Measurements from ENCODE around the gene TEX14.

Gene TEX14, protein sequence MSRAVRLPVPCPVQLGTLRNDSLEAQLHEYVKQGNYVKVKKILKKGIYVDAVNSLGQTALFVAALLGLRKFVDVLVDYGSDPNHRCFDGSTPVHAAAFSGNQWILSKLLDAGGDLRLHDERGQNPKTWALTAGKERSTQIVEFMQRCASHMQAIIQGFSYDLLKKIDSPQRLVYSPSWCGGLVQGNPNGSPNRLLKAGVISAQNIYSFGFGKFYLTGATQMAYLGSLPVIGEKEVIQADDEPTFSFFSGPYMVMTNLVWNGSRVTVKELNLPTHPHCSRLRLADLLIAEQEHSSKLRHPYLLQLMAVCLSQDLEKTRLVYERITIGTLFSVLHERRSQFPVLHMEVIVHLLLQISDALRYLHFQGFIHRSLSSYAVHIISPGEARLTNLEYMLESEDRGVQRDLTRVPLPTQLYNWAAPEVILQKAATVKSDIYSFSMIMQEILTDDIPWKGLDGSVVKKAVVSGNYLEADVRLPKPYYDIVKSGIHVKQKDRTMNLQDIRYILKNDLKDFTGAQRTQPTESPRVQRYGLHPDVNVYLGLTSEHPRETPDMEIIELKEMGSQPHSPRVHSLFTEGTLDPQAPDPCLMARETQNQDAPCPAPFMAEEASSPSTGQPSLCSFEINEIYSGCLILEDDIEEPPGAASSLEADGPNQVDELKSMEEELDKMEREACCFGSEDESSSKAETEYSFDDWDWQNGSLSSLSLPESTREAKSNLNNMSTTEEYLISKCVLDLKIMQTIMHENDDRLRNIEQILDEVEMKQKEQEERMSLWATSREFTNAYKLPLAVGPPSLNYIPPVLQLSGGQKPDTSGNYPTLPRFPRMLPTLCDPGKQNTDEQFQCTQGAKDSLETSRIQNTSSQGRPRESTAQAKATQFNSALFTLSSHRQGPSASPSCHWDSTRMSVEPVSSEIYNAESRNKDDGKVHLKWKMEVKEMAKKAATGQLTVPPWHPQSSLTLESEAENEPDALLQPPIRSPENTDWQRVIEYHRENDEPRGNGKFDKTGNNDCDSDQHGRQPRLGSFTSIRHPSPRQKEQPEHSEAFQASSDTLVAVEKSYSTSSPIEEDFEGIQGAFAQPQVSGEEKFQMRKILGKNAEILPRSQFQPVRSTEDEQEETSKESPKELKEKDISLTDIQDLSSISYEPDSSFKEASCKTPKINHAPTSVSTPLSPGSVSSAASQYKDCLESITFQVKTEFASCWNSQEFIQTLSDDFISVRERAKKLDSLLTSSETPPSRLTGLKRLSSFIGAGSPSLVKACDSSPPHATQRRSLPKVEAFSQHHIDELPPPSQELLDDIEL (N-terminal part only)

DNA sequence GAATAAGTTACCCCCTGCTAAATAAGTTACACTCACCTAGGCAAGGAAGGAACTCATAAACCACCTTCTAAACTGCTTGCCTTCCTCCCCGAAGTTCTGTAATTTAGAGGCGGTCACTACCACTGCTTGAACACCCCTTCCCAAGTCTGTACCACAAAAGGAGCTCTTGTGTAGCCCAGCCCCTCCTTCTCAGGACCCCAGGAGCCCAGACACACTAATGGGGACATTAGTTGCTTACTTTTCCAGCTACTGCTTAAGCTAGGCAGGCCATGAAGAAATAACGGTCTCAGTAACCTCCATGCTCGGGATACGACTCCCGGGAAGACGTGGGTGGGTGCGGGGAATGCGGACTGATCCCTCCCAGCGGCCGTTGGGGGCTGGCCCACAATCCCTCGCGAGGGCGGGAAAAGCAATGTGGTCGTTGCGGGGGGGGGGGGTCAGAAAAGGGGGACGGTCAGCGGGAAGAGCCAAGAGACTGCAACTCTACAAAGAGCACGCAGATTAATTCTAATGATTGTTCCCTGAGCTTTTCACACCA is at the start of gene TEX14:
Gene TEX14 (minus strand): TSS at position 345 of the 538 bp plus-strand sequence. CDS start 40,044 bp downstream, outside the sequence.
- no peak for DNase-seq

DNA sequence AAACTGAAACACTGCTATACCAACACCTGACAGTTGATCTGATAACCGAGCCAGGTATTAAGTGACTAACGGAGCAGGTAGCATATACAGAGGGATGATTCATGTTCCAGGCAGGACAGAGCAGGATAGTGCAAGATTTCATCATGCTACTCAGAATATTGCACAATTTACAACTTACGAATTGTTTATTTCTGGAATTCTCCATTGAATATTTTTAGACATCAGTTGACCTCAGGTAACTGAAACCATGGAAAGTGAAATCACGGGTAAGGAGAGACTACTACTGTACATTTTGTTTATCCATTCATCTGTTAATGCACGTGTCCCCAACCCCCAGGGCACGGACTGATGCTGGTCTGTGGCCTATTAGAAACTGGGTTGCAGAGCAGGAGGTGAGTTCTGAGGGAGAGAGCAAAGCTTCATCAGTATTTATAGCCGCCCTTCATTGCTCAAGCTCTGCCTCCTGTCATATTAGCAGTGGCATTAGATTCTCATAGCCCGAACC is 49.3 kb upstream of the TEX14 start:
- DNase-seq: no peak

- DNase-seq: no peak
These were observed 43.0 kb upstream of the TEX14 start for GRCh38 chr17:58734811-58735210.

DNA sequence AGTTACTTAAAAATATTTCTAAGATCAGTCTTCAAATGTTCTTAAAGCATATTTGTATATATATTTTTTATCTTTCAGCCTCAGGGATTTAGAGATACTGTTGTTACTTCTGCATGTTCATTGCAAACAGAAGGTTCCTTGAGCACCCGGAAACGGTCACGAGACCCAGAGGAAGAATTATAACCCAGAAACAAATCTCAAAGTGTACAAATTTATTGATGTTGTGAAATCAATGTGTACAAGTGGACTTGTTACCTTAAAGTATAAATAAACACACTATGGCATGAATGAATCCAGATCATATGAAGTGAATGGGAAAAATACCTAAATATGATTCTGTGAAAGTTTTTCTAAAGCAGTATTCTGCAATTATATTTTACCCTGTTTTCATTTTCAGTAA is 42.2 kb upstream of the TEX14 start:
- DNase-seq: no peak

- no peak for DNase-seq
These were observed 39.1 kb upstream of the TEX14 start for GRCh38 chr17:58730937-58731336.

DNA sequence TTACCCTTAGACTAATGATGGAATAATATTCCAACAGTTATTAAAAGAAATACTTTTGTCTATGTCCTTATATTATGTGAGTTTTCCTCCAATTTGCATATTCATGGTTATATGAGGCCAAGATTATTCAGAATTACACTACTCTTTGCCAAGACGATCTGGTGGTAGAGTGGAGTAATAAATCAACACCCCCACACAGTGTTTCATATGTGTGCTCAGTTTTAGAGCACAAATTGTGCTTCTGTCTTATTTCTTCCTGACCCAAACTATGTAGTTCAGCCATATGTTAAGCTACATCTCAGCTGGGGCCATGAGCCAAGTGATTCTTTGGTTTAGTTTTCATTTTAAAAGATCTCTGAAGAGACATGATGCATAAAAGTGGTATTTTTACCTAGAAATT is 37.0 kb upstream of the TEX14 start:
- DNase-seq: no peak

- no peak for DNase-seq
These were observed 30.9 kb upstream of the TEX14 start for GRCh38 chr17:58722696-58723095.

GRCh38 chr17:58722274-58722673 is 30.4 kb upstream of the TEX14 start:
- no peak for DNase-seq

- DNase-seq: peak; percentile 88
These were observed 19.2 kb upstream of the TEX14 start for GRCh38 chr17:58710948-58711552.

DNA sequence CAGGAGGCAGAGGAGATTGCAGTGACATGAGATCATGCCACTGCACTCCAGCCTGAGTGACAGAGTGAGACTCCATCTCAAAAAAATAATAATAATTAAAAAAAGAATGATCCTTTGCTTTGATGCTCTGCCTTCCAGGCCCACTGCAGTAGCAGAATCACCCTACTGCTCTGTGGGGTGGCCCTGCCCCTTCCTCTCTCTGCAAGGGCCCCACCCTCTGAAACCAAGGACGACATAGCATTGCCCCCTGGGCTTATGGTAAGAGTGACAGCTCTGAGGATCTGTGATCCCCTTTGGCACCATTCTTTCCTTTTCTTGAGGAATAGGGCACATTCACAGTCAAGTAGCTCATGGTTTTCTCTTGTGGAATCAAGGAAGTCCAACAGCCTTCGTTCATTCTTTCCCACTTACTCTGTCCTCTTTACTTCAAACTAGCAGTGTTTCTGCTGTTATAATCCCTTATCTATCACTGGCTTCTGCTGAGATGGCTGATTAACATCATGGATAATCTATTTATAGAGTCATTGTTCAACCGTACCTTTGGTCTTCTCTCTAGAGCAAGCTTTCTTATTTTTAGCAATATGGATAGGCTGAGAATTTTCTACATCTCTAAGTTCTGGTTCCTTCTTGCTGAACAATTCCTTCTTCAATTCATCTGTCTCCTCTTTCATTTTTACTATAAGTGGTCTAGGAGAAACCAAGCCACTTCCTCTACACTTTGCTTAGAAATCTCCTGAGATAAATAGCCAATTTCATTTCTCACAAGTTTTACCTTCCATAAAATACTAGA is 14.7 kb upstream of the TEX14 start:
- DNase-seq: no peak

DNA sequence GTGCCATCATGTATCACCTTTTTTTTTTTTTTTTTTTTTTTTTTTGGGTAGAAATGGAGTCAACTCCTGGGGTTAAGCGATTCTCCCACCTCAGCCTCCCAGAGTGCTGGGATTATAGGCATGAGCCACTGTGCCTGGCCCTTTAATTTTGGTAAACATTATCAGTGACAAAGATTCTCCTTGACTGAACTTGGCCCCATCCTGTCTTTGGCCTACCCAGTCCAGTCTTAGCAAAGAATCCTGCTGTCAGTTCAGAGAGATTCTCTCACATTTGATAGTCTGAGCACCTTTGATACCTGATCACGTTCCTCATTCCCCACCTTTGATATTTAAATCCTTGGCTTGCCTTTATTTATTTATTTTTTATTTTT is 12.1 kb upstream of the TEX14 start:
- DNase-seq: no peak

GRCh38 chr17:58703137-58703915 is 11.5 kb upstream of the TEX14 start:
- DNase-seq: no peak

- no peak for DNase-seq
These were observed 10.9 kb upstream of the TEX14 start for GRCh38 chr17:58702708-58703107.

DNA sequence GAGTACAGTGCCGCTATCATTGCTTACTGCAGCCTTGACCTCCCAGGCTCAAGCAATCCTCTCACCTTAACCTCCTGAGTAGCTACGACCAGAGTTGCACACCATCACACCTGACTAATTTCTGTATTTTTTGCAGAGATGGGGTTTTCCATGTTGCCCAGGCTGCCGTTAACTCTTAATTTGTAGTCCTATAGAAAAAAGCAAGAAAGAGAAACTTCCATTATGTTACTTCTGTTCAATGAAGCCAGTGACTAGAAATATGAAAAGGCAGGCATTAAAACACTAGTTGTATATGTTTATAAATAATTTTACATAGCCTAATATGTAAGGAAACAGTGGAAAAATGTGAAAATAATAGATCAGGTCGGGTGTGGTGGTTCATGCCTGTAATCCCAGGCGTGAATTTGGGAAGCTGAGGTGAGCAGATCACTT is 10.2 kb upstream of the TEX14 start:
- DNase-seq: no peak

GRCh38 chr17:58699771-58700170 is 7.9 kb upstream of the TEX14 start:
- no peak for DNase-seq

DNA sequence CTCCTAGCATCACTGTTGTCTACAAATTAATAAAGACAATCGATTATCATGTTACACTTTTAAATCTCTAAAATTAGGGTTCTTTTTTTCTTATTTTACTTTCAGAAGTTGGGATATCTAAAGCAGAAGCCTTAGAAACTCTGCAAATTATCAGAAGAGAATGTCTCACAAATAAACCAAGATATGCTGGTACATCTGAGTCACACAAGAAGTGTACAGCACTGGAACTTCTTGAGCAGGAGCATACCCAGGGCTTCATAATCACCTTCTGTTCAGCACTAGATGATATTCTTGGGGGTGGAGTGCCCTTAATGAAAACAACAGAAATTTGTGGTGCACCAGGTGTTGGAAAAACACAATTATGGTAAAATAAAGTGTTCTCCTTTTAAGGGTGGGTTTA is 3.0 kb upstream of the TEX14 start:
- no peak for DNase-seq

DNA sequence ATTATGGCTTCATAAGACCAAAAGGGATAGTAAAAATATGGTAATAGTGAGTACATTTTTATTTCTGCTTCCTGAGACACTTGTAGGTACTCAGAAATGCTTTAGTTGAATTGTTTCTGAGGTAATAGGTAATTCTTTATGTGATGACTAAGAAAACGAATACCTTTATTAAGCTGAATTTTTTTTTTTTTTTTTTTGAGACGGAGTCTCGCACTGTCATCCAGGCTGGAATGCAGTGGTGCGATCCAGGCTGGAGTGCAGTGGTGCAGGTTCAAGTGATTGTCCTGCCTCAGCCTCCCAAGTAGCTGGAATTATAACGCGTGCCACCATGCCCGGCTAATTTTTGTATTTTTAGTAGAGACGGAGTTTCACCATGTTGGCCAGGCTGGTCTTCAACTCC is 2.5 kb upstream of the TEX14 start:
- DNase-seq: no peak

DNA sequence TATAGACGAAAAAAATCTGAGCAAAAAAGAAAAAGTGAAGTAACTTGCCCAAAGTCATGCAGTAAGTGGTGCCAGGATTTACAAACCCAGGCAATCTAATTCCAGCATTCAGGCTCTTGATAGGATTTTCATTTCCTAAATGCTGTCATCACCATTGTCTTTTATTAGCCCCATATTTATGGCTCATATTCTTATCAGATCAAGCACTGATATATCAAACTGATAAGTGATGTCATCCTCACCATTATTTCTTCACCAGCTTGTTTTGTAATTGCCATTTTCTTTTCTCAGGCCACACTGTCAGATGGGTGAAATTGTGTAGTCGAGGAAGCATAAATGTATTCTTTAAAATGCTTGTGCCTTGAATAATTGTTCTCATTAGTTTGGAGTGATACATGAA is 1.9 kb upstream of the TEX14 start:
- DNase-seq: no peak

DNA sequence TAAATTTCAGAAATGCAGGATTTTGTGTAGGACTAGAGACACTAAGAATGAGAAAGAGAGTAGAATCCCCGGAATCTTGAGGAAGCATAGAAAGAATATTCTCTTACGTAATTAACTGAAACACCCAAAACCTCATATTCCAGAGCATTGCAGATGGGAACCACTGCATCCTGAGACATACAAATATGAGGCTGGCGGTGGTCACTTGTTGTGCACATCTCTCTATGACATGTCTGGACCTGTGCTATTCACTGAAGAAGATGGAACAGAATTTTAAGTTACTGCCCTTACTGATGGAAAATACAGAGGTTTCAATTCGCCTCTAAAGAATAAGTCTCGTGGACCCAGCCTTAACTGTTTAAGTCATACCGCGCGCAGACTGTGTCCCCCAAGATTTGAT is 1.4 kb upstream of the TEX14 start:
- no peak for DNase-seq

DNA sequence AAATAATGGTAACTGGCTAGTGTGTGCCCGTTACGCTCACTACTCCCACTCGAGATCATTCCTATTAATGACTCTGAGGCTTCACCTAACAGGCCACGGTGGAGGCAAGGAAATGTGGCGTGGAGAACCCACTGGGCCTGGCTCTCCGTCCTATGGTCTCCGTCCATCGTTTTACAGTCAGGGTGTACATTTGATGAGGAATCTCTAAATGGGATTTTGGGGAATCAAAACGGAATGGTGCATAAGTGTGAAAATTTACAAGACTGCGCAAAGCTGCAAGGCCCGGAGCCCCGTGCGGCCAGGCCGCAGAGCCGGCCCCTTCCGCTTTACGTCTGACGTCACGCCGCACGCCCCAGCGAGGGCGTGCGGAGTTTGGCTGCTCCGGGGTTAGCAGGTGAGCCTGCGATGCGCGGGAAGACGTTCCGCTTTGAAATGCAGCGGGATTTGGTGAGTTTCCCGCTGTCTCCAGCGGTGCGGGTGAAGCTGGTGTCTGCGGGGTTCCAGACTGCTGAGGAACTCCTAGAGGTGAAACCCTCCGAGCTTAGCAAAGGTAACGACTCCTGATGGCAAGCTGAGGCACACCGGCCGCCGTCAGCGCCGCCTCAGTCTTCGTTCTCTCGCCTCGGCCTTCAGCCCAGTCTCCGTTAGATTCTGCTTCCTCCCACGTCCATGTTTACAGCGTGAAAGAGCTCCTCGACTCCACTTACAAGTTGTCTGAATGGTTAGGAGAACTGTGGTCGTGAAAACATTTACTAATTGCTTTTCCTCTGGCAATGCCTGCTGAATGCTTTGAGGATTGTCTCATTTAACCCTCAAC is 602 bp upstream of the TEX14 start, which contains the start of gene RAD51C:
Gene RAD51C (plus strand): TSS at position 364 of the 817 bp plus-strand sequence. CDS start 42 bp downstream, at position 406.
- peak; percentile 74 for DNase-seq
